HG03045 (cell line): ENCODE results near the gene IL12RB2.

Experiments
- ATAC-seq: cut with Tn5 transposase; IDR thresholded peaks from one replicate; pipeline ENCODE4 v1.9.1; 2021; ENCODE audit warnings: mild to moderate bottlenecking, moderate library complexity; ENCODE audit not compliant: unreplicated experiment

Gene IL12RB2

GRCh38 chr1:67308136-67308535 lies 463 bp downstream of the IL12RB2 start:
- peak; percentile 4 for ATAC-seq

GRCh38 chr1:67312615-67313014 lies 4.9 kb downstream of the IL12RB2 start:
- no peak for ATAC-seq

GRCh38 chr1:67313934-67314671 lies 6.4 kb downstream of the IL12RB2 start:
- no peak for ATAC-seq

GRCh38 chr1:67314696-67315095 lies 7.0 kb downstream of the IL12RB2 start:
- ATAC-seq: no peak

GRCh38 chr1:67316180-67316902 lies 8.7 kb downstream of the IL12RB2 start:
- ATAC-seq: no peak

GRCh38 chr1:67316918-67317317 lies 9.2 kb downstream of the IL12RB2 start:
- no peak for ATAC-seq

- peak; percentile 49 for ATAC-seq
These were observed 10.1 kb downstream of the IL12RB2 start for GRCh38 chr1:67317803-67318202.

GRCh38 chr1:67322442-67322841 lies 14.8 kb downstream of the IL12RB2 start:
- ATAC-seq: no peak

- ATAC-seq: no peak
These were observed 15.4 kb downstream of the IL12RB2 start for GRCh38 chr1:67323087-67323486.

GRCh38 chr1:67324068-67324467 lies 16.4 kb downstream of the IL12RB2 start:
- no peak for ATAC-seq

GRCh38 chr1:67327864-67328466 lies 20.3 kb downstream of the IL12RB2 start:
- no peak for ATAC-seq

GRCh38 chr1:67332653-67333529 lies 25.2 kb downstream of the IL12RB2 start:
- peak; percentile 90 for ATAC-seq

- no peak for ATAC-seq
These were observed 25.9 kb downstream of the IL12RB2 start for GRCh38 chr1:67333603-67334002.

- ATAC-seq: no peak
These were observed 27.7 kb downstream of the IL12RB2 start for GRCh38 chr1:67335411-67335810.

- no peak for ATAC-seq
These were observed 28.5 kb downstream of the IL12RB2 start for GRCh38 chr1:67336157-67336556.

- ATAC-seq: no peak
These were observed 29.1 kb downstream of the IL12RB2 start for GRCh38 chr1:67336783-67337182.

GRCh38 chr1:67338642-67339041 lies 31.0 kb downstream of the IL12RB2 start:
- no peak for ATAC-seq

- peak; percentile 30 for ATAC-seq
These were observed 32.1 kb downstream of the IL12RB2 start for GRCh38 chr1:67339623-67340343.

- ATAC-seq: no peak
These were observed 34.6 kb downstream of the IL12RB2 start for GRCh38 chr1:67342076-67342890.
